ENCODE data around the gene DYSF. TPM values are rescaled to one million over a fixed set of nuclear protein-coding genes. Genes with fewer than 3 reads are reported as not detected.

Gene DYSF
- polyA plus RNA-seq, 6 donors from 2014 or later: 0.09 to 3.2 TPM; not detected in 4

GRCh38 chr2:71502941-71503738 lies 49.8 kb downstream of the DYSF start:
- no peaks in the 10 kb centered on the region for H3K4me1 Mint-ChIP-seq
- ATAC-seq (ENCODE audit: low read depth in 2 of 2) (no peak), DNase-seq (no peak)
- H3K27ac Mint-ChIP-seq: peak overlapping the region in 1 of 6 donors; percentile 84
- peaks cover 0 to 18% (median 16%) of the 10 kb centered on the region in 3 donors for H3K27me3 Mint-ChIP-seq
- no peaks in the 10 kb centered on the region for H3K36me3 Mint-ChIP-seq
- peak overlapping the region in 1 of 8 donors; percentile 9 for H3K4me3 Mint-ChIP-seq
- no peaks in the 10 kb centered on the region for H3K9me3 Mint-ChIP-seq

GRCh38 chr2:71503837-71504236 lies 50.5 kb downstream of the DYSF start:
- DNase-seq (no peak), ATAC-seq (ENCODE audit: low read depth in 2 of 2) (no peak)
- H3K4me3 Mint-ChIP-seq: no peak overlapping the region
- no peaks in the 10 kb centered on the region for H3K36me3 Mint-ChIP-seq
- no peaks in the 10 kb centered on the region for H3K4me1 Mint-ChIP-seq
- H3K27ac Mint-ChIP-seq: peak overlapping the region in 1 of 6 donors; percentile 33
- no peaks in the 10 kb centered on the region for H3K9me3 Mint-ChIP-seq
- H3K27me3 Mint-ChIP-seq: peaks cover 4 to 18% (median 16%) of the 10 kb centered on the region in 3 donors

GRCh38 chr2:71504611-71505010 lies 51.2 kb downstream of the DYSF start:
- H3K4me3 Mint-ChIP-seq: no peak overlapping the region
- ATAC-seq (ENCODE audit: low read depth in 2 of 2) (no peak), DNase-seq (no peak)
- peaks cover 4 to 18% (median 16%) of the 10 kb centered on the region in 3 donors for H3K27me3 Mint-ChIP-seq
- no peaks in the 10 kb centered on the region for H3K36me3 Mint-ChIP-seq
- H3K27ac Mint-ChIP-seq: no peak overlapping the region
- no peaks in the 10 kb centered on the region for H3K4me1 Mint-ChIP-seq
- H3K9me3 Mint-ChIP-seq: no peaks in the 10 kb centered on the region

GRCh38 chr2:71505086-71505769 lies 51.9 kb downstream of the DYSF start:
- H3K4me3 Mint-ChIP-seq: no peak overlapping the region
- H3K9me3 Mint-ChIP-seq: no peaks in the 10 kb centered on the region
- DNase-seq (no peak), ATAC-seq (ENCODE audit: low read depth in 2 of 2) (no peak)
- H3K27ac Mint-ChIP-seq: no peak overlapping the region
- no peaks in the 10 kb centered on the region for H3K36me3 Mint-ChIP-seq
- peaks cover 3 to 4% (median 3%) of the 10 kb centered on the region in 3 donors for H3K4me1 Mint-ChIP-seq
- H3K27me3 Mint-ChIP-seq: peaks cover 4 to 20% (median 18%) of the 10 kb centered on the region in 3 donors

GRCh38 chr2:71505770-71506140 lies 52.4 kb downstream of the DYSF start:
- H3K4me1 Mint-ChIP-seq: peaks cover 3 to 5% (median 3%) of the 10 kb centered on the region in 3 donors
- DNase-seq: no peak
- no peak for ATAC-seq (ENCODE audit: low read depth in 2 of 2)
- no peaks in the 10 kb centered on the region for H3K36me3 Mint-ChIP-seq
- peak overlapping the region in 1 of 6 donors; percentile 17 for H3K27ac Mint-ChIP-seq
- no peaks in the 10 kb centered on the region for H3K9me3 Mint-ChIP-seq
- H3K27me3 Mint-ChIP-seq: peaks cover 4 to 24% (median 18%) of the 10 kb centered on the region in 3 donors
- no peak overlapping the region for H3K4me3 Mint-ChIP-seq

GRCh38 chr2:71506222-71507153 lies 53.1 kb downstream of the DYSF start:
- Mint-ChIP-seq H3K27me3 (peaks cover 4 to 22% (median 18%) of the 10 kb centered on the region in 3 donors), H3K36me3 (no peaks in the 10 kb centered on the region), H3K4me1 (peaks cover 3 to 5% (median 3%) of the 10 kb centered on the region in 3 donors), H3K4me3 (no peak overlapping the region), H3K9me3 (no peaks in the 10 kb centered on the region), H3K27ac (no peak overlapping the region)
- DNase-seq: no peak
- ATAC-seq (ENCODE audit: low read depth in 2 of 2): no peak

- no peak overlapping the region for H3K27ac Mint-ChIP-seq
- H3K4me3 Mint-ChIP-seq: no peak overlapping the region
- H3K4me1 Mint-ChIP-seq: peaks cover 3 to 5% (median 3%) of the 10 kb centered on the region in 3 donors
- DNase-seq: no peak
- H3K9me3 Mint-ChIP-seq: no peaks in the 10 kb centered on the region
- no peak for ATAC-seq (ENCODE audit: low read depth in 2 of 2)
- peaks cover 4 to 20% (median 18%) of the 10 kb centered on the region in 3 donors for H3K27me3 Mint-ChIP-seq
- no peaks in the 10 kb centered on the region for H3K36me3 Mint-ChIP-seq
Observed at GRCh38 chr2:71507476-71507875, 54.1 kb downstream of the DYSF start.

GRCh38 chr2:71510196-71510807 lies 56.9 kb downstream of the DYSF start:
- Mint-ChIP-seq H3K27ac (no peak overlapping the region), H3K4me1 (peaks cover 3 to 5% (median 3%) of the 10 kb centered on the region in 3 donors), H3K27me3 (peaks cover 4 to 26% (median 10%) of the 10 kb centered on the region in 3 donors), H3K4me3 (no peak overlapping the region), H3K36me3 (no peaks in the 10 kb centered on the region), H3K9me3 (no peaks in the 10 kb centered on the region)
- ATAC-seq (ENCODE audit: low read depth in 2 of 2) (peak; percentile 60 to 61), DNase-seq (peak; percentile 53)

- H3K27me3 Mint-ChIP-seq: peaks cover 4 to 24% (median 7%) of the 10 kb centered on the region in 3 donors
- peaks cover 3 to 5% (median 3%) of the 10 kb centered on the region in 3 donors for H3K4me1 Mint-ChIP-seq
- H3K4me3 Mint-ChIP-seq: no peak overlapping the region
- no peaks in the 10 kb centered on the region for H3K9me3 Mint-ChIP-seq
- no peak for DNase-seq
- H3K27ac Mint-ChIP-seq: no peak overlapping the region
- H3K36me3 Mint-ChIP-seq: no peaks in the 10 kb centered on the region
- no peak for ATAC-seq (ENCODE audit: low read depth in 2 of 2)
Observed at GRCh38 chr2:71510938-71511337, 57.6 kb downstream of the DYSF start.

- Mint-ChIP-seq H3K4me1 (peaks cover 3 to 5% (median 3%) of the 10 kb centered on the region in 3 donors), H3K9me3 (no peaks in the 10 kb centered on the region)
Observed at GRCh38 chr2:71511776-71512175, 58.4 kb downstream of the DYSF start.

GRCh38 chr2:71512386-71512785 lies 59.0 kb downstream of the DYSF start:
- Mint-ChIP-seq H3K27ac (peak overlapping the region in 1 of 6 donors; percentile 52), H3K4me3 (no peak overlapping the region), H3K36me3 (no peaks in the 10 kb centered on the region), H3K27me3 (peaks cover 12 to 33% (median 13%) of the 10 kb centered on the region in 3 donors), H3K4me1 (peaks cover 3 to 5% (median 3%) of the 10 kb centered on the region in 3 donors), H3K9me3 (no peaks in the 10 kb centered on the region)
- no peak for ATAC-seq (ENCODE audit: low read depth in 2 of 2)
- DNase-seq: no peak

More at GRCh38 chr2:71511776-71512175, 58.4 kb downstream of the DYSF start:
- Mint-ChIP-seq H3K4me3 (no peak overlapping the region), H3K27me3 (peaks cover 11 to 32% (median 12%) of the 10 kb centered on the region in 3 donors), H3K36me3 (no peaks in the 10 kb centered on the region), H3K27ac (no peak overlapping the region)
- DNase-seq: no peak
- ATAC-seq (ENCODE audit: low read depth in 2 of 2): no peak

GRCh38 chr2:71513096-71513495 lies 59.7 kb downstream of the DYSF start:
- ATAC-seq (ENCODE audit: low read depth in 2 of 2): no peak
- no peaks in the 10 kb centered on the region for H3K9me3 Mint-ChIP-seq
- no peaks in the 10 kb centered on the region for H3K36me3 Mint-ChIP-seq

More at GRCh38 chr2:71513096-71513495, 59.7 kb downstream of the DYSF start:
- no peak for DNase-seq
- Mint-ChIP-seq H3K27ac (peak overlapping the region in 1 of 6 donors; percentile 36), H3K4me3 (no peak overlapping the region), H3K4me1 (peaks cover 3 to 5% (median 3%) of the 10 kb centered on the region in 3 donors), H3K27me3 (peaks cover 13 to 33% (median 16%) of the 10 kb centered on the region in 3 donors)

Measured in naive B cell (primary cell).